HG02970 (cell line): Measurements from ENCODE around the gene TXN2.
"Not testable (repeated sequence)": the region's sequence is repeated elsewhere in the genome, so short reads cannot be mapped to it uniquely, and the experiment has no call there.

Source experiments
- ATAC-seq: cut with Tn5 transposase; IDR thresholded peaks from one replicate; pipeline ENCODE4 v1.9.1; 2021; ENCODE audit warnings: mild to moderate bottlenecking, moderate library complexity, moderate number of reproducible peaks; ENCODE audit not compliant: unreplicated experiment, low FRiP score

Gene TXN2

GRCh38 chr22:36433318-36434231, 47.9 kb downstream of the TXN2 start:
- ATAC-seq: no peak

GRCh38 chr22:36432592-36433317, 48.7 kb downstream of the TXN2 start:
- ATAC-seq: no peak

GRCh38 chr22:36431977-36432376, 49.5 kb downstream of the TXN2 start:
- ATAC-seq: no peak

GRCh38 chr22:36430863-36431262, 50.6 kb downstream of the TXN2 start:
- no peak for ATAC-seq

- not testable (repeated sequence) for ATAC-seq
These were observed 53.5 kb downstream of the TXN2 start for GRCh38 chr22:36427952-36428351.

- no peak for ATAC-seq
These were observed 55.4 kb downstream of the TXN2 start for GRCh38 chr22:36425977-36426523.

GRCh38 chr22:36424901-36425579, 56.4 kb downstream of the TXN2 start:
- ATAC-seq: no peak

- not testable (repeated sequence) for ATAC-seq
These were observed 57.0 kb downstream of the TXN2 start for GRCh38 chr22:36424466-36424865.

GRCh38 chr22:36423461-36424404, 57.7 kb downstream of the TXN2 start:
- ATAC-seq: no peak

GRCh38 chr22:36422287-36423014, 59.0 kb downstream of the TXN2 start:
- no peak for ATAC-seq

- no peak for ATAC-seq
These were observed 61.2 kb downstream of the TXN2 start for GRCh38 chr22:36419912-36420882.

- ATAC-seq: no peak
These were observed 62.1 kb downstream of the TXN2 start for GRCh38 chr22:36419177-36419911.

- ATAC-seq: no peak
These were observed 64.2 kb downstream of the TXN2 start for GRCh38 chr22:36417281-36417686.
